GM12875 (cell line): ENCODE data around the gene ZNF511.

Experiments
- H3K4me3 ChIP-seq: one replicate; pipeline ENCODE4 v1.5.1; 2011; ENCODE audit warnings: low read depth, low read length, control low read depth
- TF ChIP-seq, protein P1 (sequence below): IDR thresholded peaks from 2 replicates; pipeline ENCODE4 v1.5.1; 2011; ENCODE audit warnings: low read depth, mild to moderate bottlenecking, control low read depth, inconsistent platforms, low read length, moderate library complexity, borderline replicate concordance; ENCODE audit not compliant: insufficient read depth

ZNF511 gene

GRCh38 chr10:133326223-133326551 is 17.5 kb downstream of the ZNF511 start:
- TF ChIP-seq, protein P1, sequence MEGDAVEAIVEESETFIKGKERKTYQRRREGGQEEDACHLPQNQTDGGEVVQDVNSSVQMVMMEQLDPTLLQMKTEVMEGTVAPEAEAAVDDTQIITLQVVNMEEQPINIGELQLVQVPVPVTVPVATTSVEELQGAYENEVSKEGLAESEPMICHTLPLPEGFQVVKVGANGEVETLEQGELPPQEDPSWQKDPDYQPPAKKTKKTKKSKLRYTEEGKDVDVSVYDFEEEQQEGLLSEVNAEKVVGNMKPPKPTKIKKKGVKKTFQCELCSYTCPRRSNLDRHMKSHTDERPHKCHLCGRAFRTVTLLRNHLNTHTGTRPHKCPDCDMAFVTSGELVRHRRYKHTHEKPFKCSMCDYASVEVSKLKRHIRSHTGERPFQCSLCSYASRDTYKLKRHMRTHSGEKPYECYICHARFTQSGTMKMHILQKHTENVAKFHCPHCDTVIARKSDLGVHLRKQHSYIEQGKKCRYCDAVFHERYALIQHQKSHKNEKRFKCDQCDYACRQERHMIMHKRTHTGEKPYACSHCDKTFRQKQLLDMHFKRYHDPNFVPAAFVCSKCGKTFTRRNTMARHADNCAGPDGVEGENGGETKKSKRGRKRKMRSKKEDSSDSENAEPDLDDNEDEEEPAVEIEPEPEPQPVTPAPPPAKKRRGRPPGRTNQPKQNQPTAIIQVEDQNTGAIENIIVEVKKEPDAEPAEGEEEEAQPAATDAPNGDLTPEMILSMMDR, result no peak
- H3K4me3 ChIP-seq, result no peak overlapping the region

- no peak overlapping the region for H3K4me3 ChIP-seq
- TF ChIP-seq, protein P1, result no peak
Observed at GRCh38 chr10:133326745-133327650, 18.3 kb downstream of the ZNF511 start.

- TF ChIP-seq, protein P1, result no peak
- no peak overlapping the region for H3K4me3 ChIP-seq
Observed at GRCh38 chr10:133327651-133328357, 19.1 kb downstream of the ZNF511 start.

DNA sequence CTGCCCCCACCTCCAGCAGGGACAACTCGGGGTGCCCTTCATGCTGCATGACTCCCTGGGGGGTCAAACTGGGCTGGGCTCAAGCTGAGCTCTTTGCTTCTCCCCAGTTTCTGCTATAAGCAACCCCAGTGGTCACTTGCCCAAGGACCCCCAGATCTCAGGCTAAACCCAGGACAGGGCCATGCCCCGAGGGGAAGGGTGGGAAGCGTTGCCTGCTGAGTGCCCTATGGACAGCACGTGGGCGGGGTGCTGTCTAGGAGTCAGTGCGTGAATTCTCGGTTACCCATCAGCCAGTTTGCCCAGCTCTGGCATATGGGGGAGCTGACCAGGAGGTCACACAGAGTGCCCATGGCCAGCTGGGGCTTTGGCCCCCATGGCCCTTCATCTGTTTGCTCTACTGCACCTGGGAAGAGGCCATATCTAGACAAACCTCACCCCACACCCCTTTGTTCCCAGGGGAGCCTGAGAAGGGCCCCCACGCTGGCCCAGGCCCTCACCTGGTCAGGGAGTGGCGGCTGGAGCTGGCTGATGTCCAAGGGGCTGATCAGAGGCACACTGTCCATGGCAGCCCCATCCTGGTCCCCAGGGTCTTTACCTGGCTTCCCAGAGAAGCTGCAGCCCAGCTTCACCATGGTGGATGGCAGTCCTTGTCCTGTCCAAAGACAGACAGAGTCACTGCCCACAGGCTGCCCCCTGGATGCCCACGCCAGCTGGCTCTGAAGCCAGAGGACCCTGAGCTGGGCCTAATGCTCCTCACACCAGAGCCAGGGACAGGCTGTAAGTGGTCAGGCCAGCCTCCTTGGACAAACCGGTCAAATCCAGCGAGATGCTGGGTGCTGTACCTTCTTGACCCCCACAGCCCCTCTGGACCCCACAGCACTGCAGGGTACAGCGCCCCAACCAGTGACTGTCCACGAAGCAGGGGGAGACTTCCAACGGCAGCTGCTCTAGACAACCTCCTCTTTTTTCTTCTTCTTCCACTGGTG is 19.9 kb downstream of the ZNF511 start:
- TF ChIP-seq, protein P1, result no peak
- H3K4me3 ChIP-seq, result no peak overlapping the region

DNA sequence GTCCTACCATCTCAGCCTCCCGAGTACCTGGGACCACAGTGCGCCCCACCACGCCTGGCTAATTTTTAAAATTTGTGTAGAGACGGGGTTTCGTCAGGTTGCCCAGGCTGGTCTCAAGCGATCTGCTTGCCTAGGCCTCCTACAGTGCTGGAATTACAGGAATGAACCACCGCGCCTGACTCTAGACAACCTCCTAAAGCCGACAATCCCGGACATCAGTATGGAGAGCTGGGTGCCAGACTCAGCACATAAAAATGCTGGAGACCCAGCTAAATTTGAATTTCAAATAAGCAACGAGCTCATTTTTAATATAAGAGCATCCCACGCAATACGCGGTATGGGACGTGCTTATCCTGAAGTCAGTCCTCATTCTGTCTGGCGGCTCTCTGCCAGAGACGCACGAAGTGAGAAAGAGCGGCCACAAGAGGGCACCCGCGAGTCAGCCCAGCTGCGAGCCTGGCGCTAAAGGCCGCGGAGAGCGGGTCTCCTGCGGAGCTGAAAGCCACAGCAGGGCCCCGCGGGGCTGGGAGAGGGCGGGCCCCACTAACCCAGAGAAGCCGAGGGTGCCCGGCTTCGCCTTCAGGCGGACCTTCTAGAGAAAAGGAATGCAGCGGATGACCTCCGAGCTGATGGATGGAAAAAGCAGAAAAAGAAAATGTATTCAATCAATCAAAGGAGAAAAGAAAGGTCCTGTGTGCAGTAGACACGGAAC is 20.9 kb downstream of the ZNF511 start:
- TF ChIP-seq, protein P1, result peak; percentile 91
- H3K4me3 ChIP-seq, result no peak overlapping the region
